ENCODE data around the gene STK32C.

DNA sequence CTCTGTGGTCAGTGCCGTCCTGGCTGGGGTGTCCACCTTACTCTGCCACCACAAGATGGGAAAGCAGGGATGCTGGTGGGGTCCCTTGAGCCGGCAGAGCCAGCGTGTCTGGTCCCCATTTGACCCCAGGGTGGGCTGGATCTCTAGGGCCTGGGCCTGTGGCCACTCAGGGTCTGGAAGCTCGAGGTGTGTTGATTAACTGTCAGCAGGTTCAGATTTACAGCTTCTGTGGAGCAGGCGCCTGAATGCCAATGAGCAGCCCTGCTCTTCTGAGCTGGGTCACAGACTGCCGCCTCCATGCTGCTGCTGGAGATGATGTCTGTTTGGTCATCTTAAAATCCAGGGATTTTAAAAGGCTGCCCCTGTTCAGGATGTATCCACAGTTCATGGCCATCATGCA is 132.3 kb downstream of the STK32C start:
- no peak for TF ChIP-seq EP300 (IDR thresholded peaks at IDR 0.05)
- no peak for TF ChIP-seq POLR2A (IDR thresholded peaks at IDR 0.05; ENCODE audit: low read depth)
- no peak for TF ChIP-seq POLR2AphosphoS5 (IDR thresholded peaks at IDR 0.05)

Data from esophagus muscularis mucosa (tissue), 3 donors.